Measurements from ENCODE around the gene PRKAR2A. TPM values are rescaled to one million over a fixed set of nuclear protein-coding genes. Genes with fewer than 3 reads are reported as not detected.

The PRKAR2A gene
- polyA plus RNA-seq, 1 experiment, result 9.0 TPM

- Histone ChIP-seq H3K36me3 (ENCODE audit: control insufficient read depth, insufficient read depth, low read length) (no peaks in the 10 kb centered on the region; the same call in 1 of the 2 replicates), H3K4me3 (ENCODE audit: low read depth, low read length) (no peak overlapping the region), H3K27me3 (ENCODE audit: control insufficient read depth, insufficient read depth, low read length) (no peaks in the 10 kb centered on the region)
- no peak for DNase-seq (ENCODE audit: low read depth)
- ChIA-PET CTCF (interaction anchor here (2.7 kb wide), 1 partner anchor 19 kb away, joined by 15 read pairs; no protein-coding TSS in a partner anchor), POLR2A (no interaction called here)
- no peak for TF ChIP-seq CTCF (IDR thresholded peaks at IDR 0.05; ENCODE audit: insufficient read depth, low read depth, low read length)
Observed at GRCh38 chr3:48759071-48759470, 88.6 kb downstream of the PRKAR2A start.

- H3K27me3 ChIP-seq (ENCODE audit: control insufficient read depth, insufficient read depth, low read length), result no peaks in the 10 kb centered on the region
- no peak for DNase-seq (ENCODE audit: low read depth)
- CTCF ChIA-PET, result interaction anchor here (0.6 to 1.1 kb wide), 2 partner anchors 17 kb away, joined by 4 read pairs; no protein-coding TSS in a partner anchor
- POLR2A ChIA-PET, result interaction anchor here (0.5 kb wide), 1 partner anchor 1479 kb away, joined by 3 read pairs; the partner anchor contains the start of gene GNAI2
- no peak for TF ChIP-seq CTCF (IDR thresholded peaks at IDR 0.05; ENCODE audit: insufficient read depth, low read depth, low read length)
- no peak overlapping the region for H3K4me3 ChIP-seq (ENCODE audit: low read depth, low read length)
- H3K36me3 ChIP-seq (ENCODE audit: control insufficient read depth, insufficient read depth, low read length), result peaks cover 4% of the 10 kb centered on the region; the same call in 1 of the 2 replicates
Observed at GRCh38 chr3:48756640-48757039, 91.0 kb downstream of the PRKAR2A start.

GRCh38 chr3:48750856-48751255 lies 96.8 kb downstream of the PRKAR2A start:
- Histone ChIP-seq H3K4me3 (ENCODE audit: low read depth, low read length) (no peak overlapping the region), H3K36me3 (ENCODE audit: control insufficient read depth, insufficient read depth, low read length) (peaks cover 13% of the 10 kb centered on the region), H3K27me3 (ENCODE audit: control insufficient read depth, insufficient read depth, low read length) (no peaks in the 10 kb centered on the region)
- POLR2A ChIA-PET, result no interaction called here
- DNase-seq (ENCODE audit: low read depth), result no peak
- CTCF ChIA-PET, result interaction anchor here (3.2 kb wide), 1 partner anchor 11 kb away, joined by 22 read pairs; no protein-coding TSS in a partner anchor
- TF ChIP-seq CTCF (IDR thresholded peaks at IDR 0.05; ENCODE audit: insufficient read depth, low read depth, low read length), result no peak

GRCh38 chr3:48748754-48749153 lies 98.9 kb downstream of the PRKAR2A start:
- peaks cover 13% of the 10 kb centered on the region for H3K36me3 ChIP-seq (ENCODE audit: control insufficient read depth, insufficient read depth, low read length)
- H3K4me3 ChIP-seq (ENCODE audit: low read depth, low read length), result no peak overlapping the region
- H3K27me3 ChIP-seq (ENCODE audit: control insufficient read depth, insufficient read depth, low read length), result no peaks in the 10 kb centered on the region
- no peak for TF ChIP-seq CTCF (IDR thresholded peaks at IDR 0.05; ENCODE audit: insufficient read depth, low read depth, low read length)
- ChIA-PET POLR2A (no interaction called here), CTCF (interaction anchor here (0.6 to 3.2 kb wide), 6 partner anchors 9 to 249 kb away, joined by 3 to 22 read pairs (median 4); no protein-coding TSS in a partner anchor)
- DNase-seq (ENCODE audit: low read depth), result no peak

GRCh38 chr3:48747706-48748105 lies 100.0 kb downstream of the PRKAR2A start:
- CTCF ChIA-PET, result interaction anchor here (1.8 to 3.2 kb wide), 2 partner anchors 8 to 12 kb away, joined by 6 to 22 read pairs; no protein-coding TSS in a partner anchor
- POLR2A ChIA-PET, result no interaction called here

More at GRCh38 chr3:48747706-48748105, 100.0 kb downstream of the PRKAR2A start:
- Histone ChIP-seq H3K27me3 (ENCODE audit: control insufficient read depth, insufficient read depth, low read length) (no peaks in the 10 kb centered on the region), H3K36me3 (ENCODE audit: control insufficient read depth, insufficient read depth, low read length) (peaks cover 12% of the 10 kb centered on the region), H3K4me3 (ENCODE audit: low read depth, low read length) (no peak overlapping the region)
- DNase-seq (ENCODE audit: low read depth), result no peak
- no peak for TF ChIP-seq CTCF (IDR thresholded peaks at IDR 0.05; ENCODE audit: insufficient read depth, low read depth, low read length)

Measured in BJ (cell line).